Measurements from ENCODE around the gene COG4.
A peak's percentile ranks its signal among the peaks of the same experiment; 100 is the strongest.

The COG4 gene

GRCh38 chr16:70480127-70481105, 42.9 kb downstream of the COG4 start:
- DNase-seq (ENCODE audit: low spot score): no peak

- DNase-seq (ENCODE audit: low spot score): no peak
Observed at GRCh38 chr16:70478912-70479341, 44.4 kb downstream of the COG4 start.

GRCh38 chr16:70478169-70478568, 45.2 kb downstream of the COG4 start:
- DNase-seq (ENCODE audit: low spot score): no peak

GRCh38 chr16:70476272-70477020, 46.9 kb downstream of the COG4 start:
- peak; percentile 63 for DNase-seq (ENCODE audit: low spot score)

GRCh38 chr16:70475054-70475871, 48.1 kb downstream of the COG4 start:
- no peak for DNase-seq (ENCODE audit: low spot score)

- no peak for DNase-seq (ENCODE audit: low spot score)
Observed at GRCh38 chr16:70474320-70475053, 48.9 kb downstream of the COG4 start.

- DNase-seq (ENCODE audit: low spot score): no peak
Observed at GRCh38 chr16:70473446-70474319, 49.7 kb downstream of the COG4 start.

- DNase-seq (ENCODE audit: low spot score): no peak
Observed at GRCh38 chr16:70472786-70473433, 50.4 kb downstream of the COG4 start.

GRCh38 chr16:70470927-70471341, 52.4 kb downstream of the COG4 start:
- DNase-seq (ENCODE audit: low spot score): no peak

- no peak for DNase-seq (ENCODE audit: low spot score)
Observed at GRCh38 chr16:70470141-70470926, 53.0 kb downstream of the COG4 start.

GRCh38 chr16:70468776-70469525, 54.4 kb downstream of the COG4 start:
- no peak for DNase-seq (ENCODE audit: low spot score)

GRCh38 chr16:70467608-70468007, 55.7 kb downstream of the COG4 start:
- DNase-seq (ENCODE audit: low spot score): no peak

GRCh38 chr16:70467113-70467512, 56.2 kb downstream of the COG4 start:
- DNase-seq (ENCODE audit: low spot score): no peak

- no peak for DNase-seq (ENCODE audit: low spot score)
Observed at GRCh38 chr16:70466805-70467076, 56.6 kb downstream of the COG4 start.

- DNase-seq (ENCODE audit: low spot score): no peak
Observed at GRCh38 chr16:70465999-70466804, 57.2 kb downstream of the COG4 start.

- DNase-seq (ENCODE audit: low spot score): no peak
Observed at GRCh38 chr16:70463235-70463634, 60.1 kb downstream of the COG4 start.

- no peak for DNase-seq (ENCODE audit: low spot score)
Observed at GRCh38 chr16:70460737-70461261, 62.6 kb downstream of the COG4 start.
